ENCODE data around the gene STARD7. TPM values are rescaled to one million over a fixed set of nuclear protein-coding genes. Genes with fewer than 3 reads are reported as not detected.
A peak's percentile ranks its signal among the peaks of the same experiment; 100 is the strongest.

Gene STARD7
- total and polyA plus RNA-seq, 7 experiments from 2014 or later: 56.5 to 133 (median 75.7) TPM

- ATAC-seq: no peak
- peaks cover 17 to 41% (median 37%) of the 10 kb centered on the region in 7 donors for H3K4me1 Mint-ChIP-seq
- peaks cover 0 to 5% (median 0%) of the 10 kb centered on the region in 11 donors for H3K9me3 Mint-ChIP-seq
- intact Hi-C loops (cut with micrococcal nuclease): no loop called here
- DNase-seq: no peak
- H3K4me3 Mint-ChIP-seq: no peak overlapping the region
- Histone ChIP-seq H3K4me1 (ENCODE audit: control insufficient read depth in 2 of 2, insufficient read depth in 2 of 2, low read length in 2 of 2) (peaks cover 24% of the 10 kb centered on the region in 2 donors), H3K9me3 (ENCODE audit: control insufficient read depth in 2 of 3, low read length in 3 of 3) (no peaks in the 10 kb centered on the region), H3K36me3 (ENCODE audit: control insufficient read depth in 2 of 3, insufficient read depth in 3 of 3, low read length in 3 of 3) (no peaks in the 10 kb centered on the region), H3K27me3 (ENCODE audit: control insufficient read depth in 2 of 2, insufficient read depth in 2 of 2, low read length in 2 of 2) (no peaks in the 10 kb centered on the region), H3K27ac (ENCODE audit: low read depth, low read length) (peak overlapping the region; percentile 67), H3K4me3 (ENCODE audit: low read length) (no peak overlapping the region)
- peaks cover 0 to 17% (median 0%) of the 10 kb centered on the region in 5 donors for H3K36me3 Mint-ChIP-seq
- CTCF ChIA-PET: no interaction called here
- POLR2A ChIA-PET: interaction anchor here (0.5 to 3.0 kb wide), 3 partner anchors 20 to 32 kb away, joined by 3 to 12 read pairs (median 7); partner anchors contain the start of genes CIAO1, STARD7 and TMEM127
- peak overlapping the region; percentile 51 to 96 (median 94) for H3K27ac Mint-ChIP-seq
- H3K27me3 Mint-ChIP-seq: no peaks in the 10 kb centered on the region
These were observed 31.9 kb upstream of the STARD7 start for GRCh38 chr2:96240341-96241038.

GRCh38 chr2:96239745-96240264, 31.2 kb upstream of the STARD7 start:
- CTCF ChIA-PET: no interaction called here
- Histone ChIP-seq H3K9me3 (ENCODE audit: control insufficient read depth in 2 of 3, low read length in 3 of 3) (no peaks in the 10 kb centered on the region), H3K4me3 (ENCODE audit: low read length) (no peak overlapping the region), H3K27ac (ENCODE audit: low read depth, low read length) (no peak overlapping the region), H3K36me3 (ENCODE audit: control insufficient read depth in 2 of 3, insufficient read depth in 3 of 3, low read length in 3 of 3) (no peaks in the 10 kb centered on the region), H3K4me1 (ENCODE audit: control insufficient read depth in 2 of 2, insufficient read depth in 2 of 2, low read length in 2 of 2) (peaks cover 24% of the 10 kb centered on the region in 2 donors), H3K27me3 (ENCODE audit: control insufficient read depth in 2 of 2, insufficient read depth in 2 of 2, low read length in 2 of 2) (no peaks in the 10 kb centered on the region)
- no peak for ATAC-seq
- H3K9me3 Mint-ChIP-seq: peaks cover 0 to 2% (median 0%) of the 10 kb centered on the region in 11 donors
- POLR2A ChIA-PET: no interaction called here
- no peaks in the 10 kb centered on the region for H3K27me3 Mint-ChIP-seq
- intact Hi-C loops (cut with micrococcal nuclease): no loop called here
- peaks cover 0 to 14% (median 0%) of the 10 kb centered on the region in 5 donors for H3K36me3 Mint-ChIP-seq
- H3K4me3 Mint-ChIP-seq: no peak overlapping the region
- H3K27ac Mint-ChIP-seq: peak overlapping the region in 5 of 9 donors; percentile 26 to 91 (median 44)
- DNase-seq: no peak
- peaks cover 17 to 37% (median 32%) of the 10 kb centered on the region in 7 donors for H3K4me1 Mint-ChIP-seq

GRCh38 chr2:96239091-96239490, 30.5 kb upstream of the STARD7 start:
- ChIA-PET CTCF (no interaction called here), POLR2A (no interaction called here)
- H3K4me3 Mint-ChIP-seq: no peak overlapping the region
- no peaks in the 10 kb centered on the region for H3K27me3 ChIP-seq (ENCODE audit: control insufficient read depth in 2 of 2, insufficient read depth in 2 of 2, low read length in 2 of 2)
- H3K36me3 ChIP-seq (ENCODE audit: control insufficient read depth in 2 of 3, insufficient read depth in 3 of 3, low read length in 3 of 3): no peaks in the 10 kb centered on the region
- H3K4me1 ChIP-seq (ENCODE audit: control insufficient read depth in 2 of 2, insufficient read depth in 2 of 2, low read length in 2 of 2): peaks cover 24% of the 10 kb centered on the region in 2 donors
- no peak for DNase-seq
- H3K4me3 ChIP-seq (ENCODE audit: low read length): no peak overlapping the region
- peaks cover 0 to 10% (median 5%) of the 10 kb centered on the region in 5 donors for H3K36me3 Mint-ChIP-seq
- ATAC-seq: no peak
- H3K9me3 ChIP-seq (ENCODE audit: control insufficient read depth in 2 of 3, low read length in 3 of 3): no peaks in the 10 kb centered on the region
- H3K9me3 Mint-ChIP-seq: no peaks in the 10 kb centered on the region
- no peak overlapping the region for H3K27ac ChIP-seq (ENCODE audit: low read depth, low read length)
- intact Hi-C loops (cut with micrococcal nuclease): no loop called here
- H3K27me3 Mint-ChIP-seq: no peaks in the 10 kb centered on the region
- H3K4me1 Mint-ChIP-seq: peaks cover 19 to 34% (median 29%) of the 10 kb centered on the region in 7 donors
- no peak overlapping the region for H3K27ac Mint-ChIP-seq

- H3K27ac Mint-ChIP-seq: no peak overlapping the region
- ATAC-seq (no peak), DNase-seq (no peak)
- Histone ChIP-seq H3K27me3 (ENCODE audit: control insufficient read depth in 2 of 2, insufficient read depth in 2 of 2, low read length in 2 of 2) (no peaks in the 10 kb centered on the region), H3K4me1 (ENCODE audit: control insufficient read depth in 2 of 2, insufficient read depth in 2 of 2, low read length in 2 of 2) (peaks cover 24% of the 10 kb centered on the region in 2 donors), H3K27ac (ENCODE audit: low read depth, low read length) (no peak overlapping the region), H3K4me3 (ENCODE audit: low read length) (no peak overlapping the region), H3K36me3 (ENCODE audit: control insufficient read depth in 2 of 3, insufficient read depth in 3 of 3, low read length in 3 of 3) (no peaks in the 10 kb centered on the region), H3K9me3 (ENCODE audit: control insufficient read depth in 2 of 3, low read length in 3 of 3) (no peaks in the 10 kb centered on the region)
- H3K4me3 Mint-ChIP-seq: no peak overlapping the region
- no peaks in the 10 kb centered on the region for H3K9me3 Mint-ChIP-seq
- peaks cover 19 to 34% (median 27%) of the 10 kb centered on the region in 7 donors for H3K4me1 Mint-ChIP-seq
- intact Hi-C loops (cut with micrococcal nuclease): no loop called here
- H3K27me3 Mint-ChIP-seq: no peaks in the 10 kb centered on the region
- peaks cover 0 to 10% (median 5%) of the 10 kb centered on the region in 5 donors for H3K36me3 Mint-ChIP-seq
- ChIA-PET POLR2A (no interaction called here), CTCF (no interaction called here)
These were observed 29.6 kb upstream of the STARD7 start for GRCh38 chr2:96238266-96238665.

- no peak overlapping the region for H3K27ac Mint-ChIP-seq
- ATAC-seq: no peak
These were observed 28.3 kb upstream of the STARD7 start for GRCh38 chr2:96236882-96237281.

GRCh38 chr2:96233880-96234316, 25.3 kb upstream of the STARD7 start:
- ATAC-seq: peak; percentile 64
- no peaks in the 10 kb centered on the region for H3K9me3 ChIP-seq (ENCODE audit: control insufficient read depth in 2 of 3, low read length in 3 of 3)
- intact Hi-C loops (cut with micrococcal nuclease): no loop called here
- H3K36me3 Mint-ChIP-seq: peaks cover 0 to 8% (median 5%) of the 10 kb centered on the region in 5 donors
- H3K27ac Mint-ChIP-seq: no peak overlapping the region
- DNase-seq: no peak
- no peaks in the 10 kb centered on the region for H3K4me1 ChIP-seq (ENCODE audit: control insufficient read depth in 2 of 2, insufficient read depth in 2 of 2, low read length in 2 of 2)
- peaks cover 0 to 5% (median 0%) of the 10 kb centered on the region in 7 donors for H3K4me1 Mint-ChIP-seq
- CTCF ChIA-PET: no interaction called here
- POLR2A ChIA-PET: interaction anchor here (1.3 to 1.5 kb wide), 2 partner anchors 12 to 26 kb away, joined by 4 to 5 read pairs; no protein-coding TSS in a partner anchor
- H3K27ac ChIP-seq (ENCODE audit: low read depth, low read length): no peak overlapping the region
- H3K9me3 Mint-ChIP-seq: no peaks in the 10 kb centered on the region
- H3K4me3 ChIP-seq (ENCODE audit: low read length): no peak overlapping the region
- H3K4me3 Mint-ChIP-seq: no peak overlapping the region
- no peaks in the 10 kb centered on the region for H3K27me3 Mint-ChIP-seq
- no peaks in the 10 kb centered on the region for H3K27me3 ChIP-seq (ENCODE audit: control insufficient read depth in 2 of 2, insufficient read depth in 2 of 2, low read length in 2 of 2)
- no peaks in the 10 kb centered on the region for H3K36me3 ChIP-seq (ENCODE audit: control insufficient read depth in 2 of 3, insufficient read depth in 3 of 3, low read length in 3 of 3)

More at GRCh38 chr2:96236882-96237281, 28.3 kb upstream of the STARD7 start:
- no peaks in the 10 kb centered on the region for H3K27me3 Mint-ChIP-seq
- Histone ChIP-seq H3K9me3 (ENCODE audit: control insufficient read depth in 2 of 3, low read length in 3 of 3) (no peaks in the 10 kb centered on the region), H3K27ac (ENCODE audit: low read depth, low read length) (no peak overlapping the region), H3K36me3 (ENCODE audit: control insufficient read depth in 2 of 3, insufficient read depth in 3 of 3, low read length in 3 of 3) (no peaks in the 10 kb centered on the region), H3K4me1 (ENCODE audit: control insufficient read depth in 2 of 2, insufficient read depth in 2 of 2, low read length in 2 of 2) (peaks cover 10 to 11% of the 10 kb centered on the region in 2 donors), H3K27me3 (ENCODE audit: control insufficient read depth in 2 of 2, insufficient read depth in 2 of 2, low read length in 2 of 2) (no peaks in the 10 kb centered on the region), H3K4me3 (ENCODE audit: low read length) (no peak overlapping the region)
- no peak for DNase-seq
- ChIA-PET CTCF (no interaction called here), POLR2A (interaction anchor here (0.5 to 0.7 kb wide), 2 partner anchors 11 to 317 kb away, joined by 3 read pairs; no protein-coding TSS in a partner anchor)
- peaks cover 0 to 7% (median 5%) of the 10 kb centered on the region in 5 donors for H3K36me3 Mint-ChIP-seq
- no peak overlapping the region for H3K4me3 Mint-ChIP-seq
- intact Hi-C loops (cut with micrococcal nuclease): no loop called here
- no peaks in the 10 kb centered on the region for H3K9me3 Mint-ChIP-seq
- peaks cover 9 to 20% (median 14%) of the 10 kb centered on the region in 7 donors for H3K4me1 Mint-ChIP-seq

Data from naive thymus-derived CD4-positive, alpha-beta T cell (primary cell).